Measurements from ENCODE around the gene XIRP1.

XIRP1 gene

GRCh38 chr3:39141171-39141995, 51.0 kb downstream of the XIRP1 start:
- DNase-seq, result peak; percentile 24

- DNase-seq, result no peak
These were observed 51.9 kb downstream of the XIRP1 start for GRCh38 chr3:39140341-39140971.

- DNase-seq, result no peak
These were observed 53.0 kb downstream of the XIRP1 start for GRCh38 chr3:39139442-39139841.

GRCh38 chr3:39138804-39139415, 53.5 kb downstream of the XIRP1 start:
- no peak for DNase-seq

GRCh38 chr3:39137991-39138803, 54.2 kb downstream of the XIRP1 start:
- no peak for DNase-seq

- no peak for DNase-seq
These were observed 54.9 kb downstream of the XIRP1 start for GRCh38 chr3:39137435-39137936.

GRCh38 chr3:39136533-39137434, 55.6 kb downstream of the XIRP1 start:
- no peak for DNase-seq

- no peak for DNase-seq
These were observed 57.1 kb downstream of the XIRP1 start for GRCh38 chr3:39135170-39135805.

GRCh38 chr3:39134305-39134704, 58.1 kb downstream of the XIRP1 start:
- DNase-seq, result no peak

GRCh38 chr3:39133822-39134221, 58.6 kb downstream of the XIRP1 start:
- DNase-seq, result no peak

Measured in RPMI8226 (cell line).